GM10266 (cell line): ENCODE measurements around the gene ARHGEF12.

Experiments
- DNase-seq: peaks from one replicate; pipeline ENCODE4 v3.0.0; 2012; ENCODE audit errors: extremely low spot score
- CTCF ChIP-seq: IDR thresholded peaks from 2 replicates; pipeline ENCODE4 v1.5.1; 2012; ENCODE audit warnings: mild to moderate bottlenecking, low read depth; ENCODE audit not compliant: control insufficient read depth, insufficient read depth; ENCODE audit errors: missing control alignments

ARHGEF12 gene

GRCh38 chr11:120536797-120537169 is 200.6 kb downstream of the ARHGEF12 start:
- no peak for TF ChIP-seq CTCF
- no peak for DNase-seq

- TF ChIP-seq CTCF: no peak
Measured at GRCh38 chr11:120537996-120538395, 201.8 kb downstream of the ARHGEF12 start.

GRCh38 chr11:120538707-120539106 is 202.5 kb downstream of the ARHGEF12 start:
- TF ChIP-seq CTCF: no peak
- DNase-seq: no peak

More at GRCh38 chr11:120537996-120538395, 201.8 kb downstream of the ARHGEF12 start:
- no peak for DNase-seq
